Middle frontal gyrus (tissue), 1 donor: ENCODE measurements around the gene PRRT2.

Experiments used
- DNase-seq: peaks from one replicate; pipeline ENCODE4 v3.0.0-alpha.2; 2015; ENCODE audit warnings: low spot score; ENCODE audit errors: extremely low spot score

PRRT2 gene

DNA sequence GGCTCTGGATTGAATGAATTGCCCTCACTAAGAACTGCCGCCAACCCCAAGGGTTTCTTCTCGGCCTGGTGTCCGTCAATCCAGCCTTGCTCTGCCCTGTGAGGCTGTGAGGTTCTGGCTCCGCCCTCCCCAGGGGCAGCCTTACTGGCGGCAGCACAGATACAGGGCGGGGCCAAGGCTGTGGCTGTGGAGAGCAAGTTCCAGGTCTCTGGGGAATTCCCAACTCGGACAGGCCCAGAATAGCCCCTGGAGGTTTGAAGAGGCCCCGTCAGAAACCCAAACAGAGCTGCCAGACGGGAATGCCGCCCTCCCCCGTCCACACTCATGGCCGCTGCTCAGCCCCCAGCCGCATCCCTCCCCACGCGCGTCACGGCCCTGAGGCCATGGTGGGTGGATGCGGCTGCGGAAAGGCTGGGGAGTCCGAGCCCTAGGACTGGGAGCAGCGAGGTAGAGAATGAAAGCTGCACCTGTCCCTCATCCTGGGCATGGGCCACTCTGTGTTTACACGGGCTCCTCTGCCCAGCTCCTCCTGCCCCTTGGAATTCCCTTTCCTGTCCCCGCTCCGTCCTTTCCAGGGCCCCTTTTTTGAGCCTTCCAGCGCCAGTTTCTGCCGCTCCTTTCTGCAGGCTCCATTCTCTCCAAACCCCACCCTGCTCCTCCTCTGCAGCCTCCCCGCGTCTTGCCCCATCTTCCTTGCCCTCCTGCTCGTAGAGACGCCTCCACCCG lies 660 bp upstream of the PRRT2 start:
- DNase-seq = peak; percentile 79

DNA sequence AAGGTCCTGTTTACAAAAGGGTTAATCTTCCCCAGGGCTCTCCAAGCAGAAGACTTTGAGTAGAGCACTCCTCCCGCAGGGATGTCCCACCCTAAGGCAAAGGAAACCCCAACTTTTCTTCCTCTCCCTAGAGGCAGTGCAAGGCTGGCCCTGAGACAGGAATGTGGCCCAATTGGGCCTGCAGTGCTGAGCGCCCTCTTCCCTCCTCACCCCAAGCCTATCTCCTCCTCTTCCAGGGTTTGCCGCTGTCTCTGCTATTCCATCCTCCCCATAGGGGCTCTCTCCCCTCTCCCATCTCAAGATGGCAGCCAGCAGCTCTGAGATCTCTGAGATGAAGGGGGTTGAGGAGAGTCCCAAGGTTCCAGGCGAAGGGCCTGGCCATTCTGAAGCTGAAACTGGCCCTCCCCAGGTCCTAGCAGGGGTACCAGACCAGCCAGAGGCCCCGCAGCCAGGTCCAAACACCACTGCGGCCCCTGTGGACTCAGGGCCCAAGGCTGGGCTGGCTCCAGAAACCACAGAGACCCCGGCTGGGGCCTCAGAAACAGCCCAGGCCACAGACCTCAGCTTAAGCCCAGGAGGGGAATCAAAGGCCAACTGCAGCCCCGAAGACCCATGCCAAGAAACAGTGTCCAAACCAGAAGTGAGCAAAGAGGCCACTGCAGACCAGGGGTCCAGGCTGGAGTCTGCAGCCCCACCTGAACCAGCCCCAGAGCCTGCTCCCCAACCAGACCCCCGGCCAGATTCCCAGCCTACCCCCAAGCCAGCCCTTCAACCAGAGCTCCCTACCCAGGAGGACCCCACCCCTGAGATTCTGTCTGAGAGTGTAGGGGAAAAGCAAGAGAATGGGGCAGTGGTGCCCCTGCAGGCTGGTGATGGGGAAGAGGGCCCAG lies 1.0 kb downstream of the PRRT2 start:
- no peak for DNase-seq

DNA sequence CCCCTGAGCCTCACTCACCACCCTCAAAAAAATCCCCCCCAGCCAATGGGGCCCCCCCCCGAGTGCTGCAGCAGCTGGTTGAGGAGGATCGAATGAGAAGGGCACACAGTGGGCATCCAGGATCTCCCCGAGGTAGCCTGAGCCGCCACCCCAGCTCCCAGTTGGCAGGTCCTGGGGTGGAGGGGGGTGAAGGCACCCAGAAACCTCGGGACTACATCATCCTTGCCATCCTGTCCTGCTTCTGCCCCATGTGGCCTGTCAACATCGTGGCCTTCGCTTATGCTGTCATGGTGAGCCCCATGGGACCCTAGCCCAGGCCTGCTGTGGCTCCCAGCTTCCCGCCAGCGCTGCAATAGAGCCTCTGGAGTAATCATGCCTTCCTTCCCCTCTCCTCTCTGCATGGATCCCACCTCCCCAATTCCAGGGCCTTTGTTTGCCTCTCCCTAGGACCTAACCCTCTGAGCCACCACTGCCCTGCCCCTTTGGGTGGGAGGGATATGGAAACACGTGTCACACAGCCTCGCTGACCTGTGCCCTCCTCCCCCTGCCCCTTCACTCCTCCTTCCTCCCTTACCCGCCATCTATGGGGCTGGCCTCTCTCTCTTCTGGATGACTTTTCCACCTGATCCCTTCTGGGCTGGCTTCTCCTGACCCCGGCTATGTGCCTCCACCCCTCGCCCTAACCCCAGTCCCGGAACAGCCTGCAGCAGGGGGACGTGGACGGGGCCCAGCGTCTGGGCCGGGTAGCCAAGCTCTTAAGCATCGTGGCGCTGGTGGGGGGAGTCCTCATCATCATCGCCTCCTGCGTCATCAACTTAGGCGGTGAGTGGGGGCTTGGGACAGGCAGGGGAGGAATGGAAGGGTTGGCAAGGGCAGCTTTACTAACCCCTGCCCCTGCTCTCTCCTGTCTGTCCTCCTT lies 1.9 kb downstream of the PRRT2 start:
- DNase-seq = no peak

DNA sequence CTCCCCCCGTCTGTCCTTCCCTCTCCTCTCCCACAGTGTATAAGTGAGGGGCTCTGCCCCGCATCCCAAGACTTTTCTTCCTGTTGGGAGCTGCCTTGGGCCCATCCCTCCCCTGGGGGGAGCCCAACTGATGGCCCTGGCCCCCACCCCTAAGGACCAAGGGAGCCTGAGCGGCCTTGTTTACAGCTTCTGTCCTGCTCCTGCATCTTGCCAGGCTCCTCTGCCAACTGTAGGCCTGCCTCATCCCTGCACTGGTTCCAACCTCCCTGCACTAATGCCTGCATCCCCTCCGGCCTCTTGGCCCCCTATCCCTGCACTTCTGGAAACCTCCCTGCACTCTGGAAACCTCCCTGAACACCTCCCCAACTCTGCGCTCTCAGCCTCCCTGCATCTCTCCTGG lies 2.6 kb downstream of the PRRT2 start:
- DNase-seq = no peak

DNA sequence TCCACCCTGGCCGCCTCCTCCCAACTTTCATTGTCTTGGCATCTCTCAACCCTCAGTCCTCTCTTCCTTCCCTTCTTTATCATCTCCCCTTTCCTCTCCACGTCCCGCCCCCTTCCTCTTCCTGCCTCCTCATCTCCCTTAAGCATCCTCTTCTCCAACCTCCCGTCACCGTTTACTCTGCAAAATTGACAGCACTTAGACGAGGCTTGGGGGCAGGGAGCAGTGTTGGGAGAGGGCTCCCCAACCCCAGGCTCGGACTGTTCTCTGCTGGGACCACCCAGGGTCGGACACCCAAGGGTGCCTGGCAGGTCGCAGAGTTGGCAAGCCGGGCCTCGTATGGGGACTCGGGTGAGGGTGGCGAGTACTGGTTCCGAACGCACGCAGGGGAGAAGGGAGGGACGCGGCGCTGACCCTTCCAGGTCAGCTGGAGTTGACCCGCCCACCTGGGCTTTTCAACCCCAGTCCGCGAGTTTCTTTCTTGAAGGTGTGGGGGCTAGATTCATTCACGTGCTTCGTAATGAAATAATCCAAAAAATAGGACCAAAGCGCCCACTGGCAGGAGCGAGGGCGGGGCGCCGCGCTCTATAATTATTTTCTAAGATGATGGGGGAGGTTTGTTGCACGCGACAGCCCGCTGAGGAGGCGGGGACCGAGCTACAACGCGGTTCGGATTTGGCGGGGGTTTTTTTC lies 3.2 kb downstream of the PRRT2 start:
- DNase-seq = no peak

DNA sequence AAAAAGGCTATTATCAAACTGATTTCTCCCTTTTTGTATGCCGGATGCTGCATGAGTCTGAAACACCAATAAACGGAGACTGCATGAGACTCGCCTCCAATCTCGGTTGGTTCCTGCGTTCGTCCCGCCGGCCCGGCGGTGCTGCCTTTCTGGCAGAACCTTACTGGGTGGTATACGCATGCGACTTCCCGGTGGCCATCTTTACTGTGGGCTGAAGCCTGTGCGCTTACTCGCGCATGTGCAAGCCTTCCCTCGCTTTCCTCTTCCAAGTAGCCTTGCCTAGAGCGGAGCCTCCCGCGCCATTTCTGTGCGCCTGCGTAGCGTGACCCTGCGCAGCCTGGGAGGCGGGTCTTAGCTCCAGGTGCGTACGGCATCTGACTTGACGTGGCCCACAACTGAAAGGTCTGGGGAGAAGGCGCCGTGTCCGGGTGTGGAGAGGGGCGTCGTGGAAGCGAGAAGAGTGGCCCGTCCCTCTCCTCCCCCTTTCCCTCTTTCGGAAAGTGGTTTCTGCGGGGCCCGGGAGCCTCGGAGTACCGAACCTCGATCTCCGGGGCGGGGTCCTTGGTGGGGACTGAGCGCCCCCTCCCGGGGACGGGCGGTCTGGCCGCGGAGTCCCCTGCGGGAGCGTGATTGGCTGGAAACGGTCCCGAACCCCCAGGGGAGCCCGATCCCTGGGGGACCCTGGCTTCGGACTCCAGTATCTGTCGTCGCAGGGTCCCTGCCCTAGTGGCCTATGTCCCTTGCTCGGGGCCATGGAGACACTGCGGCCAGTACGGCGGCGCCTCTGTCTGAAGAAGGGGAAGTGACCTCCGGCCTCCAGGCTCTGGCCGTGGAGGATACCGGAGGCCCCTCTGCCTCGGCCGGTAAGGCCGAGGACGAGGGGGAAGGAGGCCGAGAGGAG lies 4.0 kb downstream of the PRRT2 start, which contains the start of gene PAGR1:
PAGR1 (plus strand) TSS at position 360 of the 901 bp plus-strand sequence; CDS start at position 734, 374 bp downstream.
- DNase-seq = peak; percentile 97

DNA sequence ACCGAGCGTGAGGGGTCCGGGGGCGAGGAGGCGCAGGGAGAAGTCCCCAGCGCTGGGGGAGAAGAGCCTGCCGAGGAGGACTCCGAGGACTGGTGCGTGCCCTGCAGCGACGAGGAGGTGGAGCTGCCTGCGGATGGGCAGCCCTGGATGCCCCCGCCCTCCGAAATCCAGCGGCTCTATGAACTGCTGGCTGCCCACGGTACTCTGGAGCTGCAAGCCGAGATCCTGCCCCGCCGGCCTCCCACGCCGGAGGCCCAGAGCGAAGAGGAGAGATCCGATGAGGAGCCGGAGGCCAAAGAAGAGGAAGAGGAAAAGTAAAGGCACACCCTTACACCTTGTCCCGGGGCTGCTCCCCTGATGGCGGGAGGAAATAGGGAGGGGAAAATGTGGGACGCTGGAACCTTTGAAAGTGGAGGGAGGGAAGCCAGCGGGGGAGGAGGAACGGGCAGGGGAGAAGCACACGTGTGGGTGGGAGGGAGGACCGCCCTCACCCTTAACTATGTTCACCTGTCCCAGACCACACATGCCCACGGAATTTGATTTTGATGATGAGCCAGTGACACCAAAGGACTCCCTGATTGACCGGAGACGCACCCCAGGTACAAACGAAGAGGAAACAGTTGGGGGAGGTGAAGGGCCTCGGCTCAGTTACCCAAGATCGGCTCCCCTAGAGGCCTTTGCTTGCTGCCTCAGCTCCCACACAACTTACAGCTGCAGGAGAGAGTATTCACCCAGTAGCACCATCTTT lies 4.9 kb downstream of the PRRT2 start:
- DNase-seq = no peak

DNA sequence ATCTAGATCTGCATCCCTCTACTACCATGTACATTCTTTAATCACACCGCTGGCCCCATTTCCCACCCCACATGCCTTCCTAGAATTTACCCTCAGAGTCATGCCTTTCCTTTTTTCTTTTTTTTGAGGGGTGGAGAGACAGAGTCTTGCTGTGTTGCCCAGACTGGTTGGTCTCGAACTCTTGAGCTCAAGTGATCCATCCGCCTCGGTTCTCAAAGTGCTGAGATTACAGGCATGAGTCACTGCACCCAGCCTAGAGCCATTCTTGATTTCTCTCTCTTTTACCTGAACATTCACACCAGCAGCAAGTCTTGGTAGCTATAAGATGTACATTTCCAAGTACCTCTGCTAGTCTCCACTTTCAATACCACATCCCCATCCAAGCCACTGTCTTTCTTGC lies 6.1 kb downstream of the PRRT2 start:
- no peak for DNase-seq

DNA sequence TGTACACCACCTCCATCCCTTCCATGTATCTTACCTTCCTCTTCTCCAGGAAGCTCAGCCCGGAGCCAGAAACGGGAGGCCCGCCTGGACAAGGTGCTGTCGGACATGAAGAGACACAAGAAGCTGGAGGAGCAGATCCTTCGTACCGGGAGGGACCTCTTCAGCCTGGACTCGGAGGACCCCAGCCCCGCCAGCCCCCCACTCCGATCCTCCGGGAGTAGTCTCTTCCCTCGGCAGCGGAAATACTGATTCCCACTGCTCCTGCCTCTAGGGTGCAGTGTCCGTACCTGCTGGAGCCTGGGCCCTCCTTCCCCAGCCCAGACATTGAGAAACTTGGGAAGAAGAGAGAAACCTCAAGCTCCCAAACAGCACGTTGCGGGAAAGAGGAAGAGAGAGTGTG lies 7.5 kb downstream of the PRRT2 start:
- DNase-seq = no peak

DNA sequence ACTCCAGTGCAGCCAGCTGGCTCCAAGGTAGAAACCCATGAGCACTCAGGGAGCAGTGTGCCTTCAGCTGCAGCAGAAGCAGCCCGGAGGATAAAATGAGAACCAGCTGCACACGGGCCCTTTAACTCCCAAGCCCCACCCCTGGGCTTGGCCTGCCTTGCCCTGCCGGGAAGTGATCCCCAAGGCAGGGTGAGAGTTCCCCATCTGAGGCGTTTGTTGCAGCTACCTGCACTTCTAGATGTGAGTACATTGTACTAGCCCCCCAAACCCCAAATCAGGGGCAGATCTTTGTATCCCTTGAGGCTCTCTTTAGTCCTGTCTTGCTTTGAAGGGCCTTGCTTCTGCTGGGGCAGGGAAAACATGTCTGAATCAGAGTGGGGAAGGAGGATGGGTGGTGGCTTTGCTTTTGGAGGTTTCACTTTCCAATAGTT lies 8.3 kb downstream of the PRRT2 start, which contains the start of gene MVP:
MVP (plus strand) TSS at position 192 of the 431 bp plus-strand sequence. CDS start 10,088 bp downstream, outside the sequence.
- DNase-seq = no peak

DNA sequence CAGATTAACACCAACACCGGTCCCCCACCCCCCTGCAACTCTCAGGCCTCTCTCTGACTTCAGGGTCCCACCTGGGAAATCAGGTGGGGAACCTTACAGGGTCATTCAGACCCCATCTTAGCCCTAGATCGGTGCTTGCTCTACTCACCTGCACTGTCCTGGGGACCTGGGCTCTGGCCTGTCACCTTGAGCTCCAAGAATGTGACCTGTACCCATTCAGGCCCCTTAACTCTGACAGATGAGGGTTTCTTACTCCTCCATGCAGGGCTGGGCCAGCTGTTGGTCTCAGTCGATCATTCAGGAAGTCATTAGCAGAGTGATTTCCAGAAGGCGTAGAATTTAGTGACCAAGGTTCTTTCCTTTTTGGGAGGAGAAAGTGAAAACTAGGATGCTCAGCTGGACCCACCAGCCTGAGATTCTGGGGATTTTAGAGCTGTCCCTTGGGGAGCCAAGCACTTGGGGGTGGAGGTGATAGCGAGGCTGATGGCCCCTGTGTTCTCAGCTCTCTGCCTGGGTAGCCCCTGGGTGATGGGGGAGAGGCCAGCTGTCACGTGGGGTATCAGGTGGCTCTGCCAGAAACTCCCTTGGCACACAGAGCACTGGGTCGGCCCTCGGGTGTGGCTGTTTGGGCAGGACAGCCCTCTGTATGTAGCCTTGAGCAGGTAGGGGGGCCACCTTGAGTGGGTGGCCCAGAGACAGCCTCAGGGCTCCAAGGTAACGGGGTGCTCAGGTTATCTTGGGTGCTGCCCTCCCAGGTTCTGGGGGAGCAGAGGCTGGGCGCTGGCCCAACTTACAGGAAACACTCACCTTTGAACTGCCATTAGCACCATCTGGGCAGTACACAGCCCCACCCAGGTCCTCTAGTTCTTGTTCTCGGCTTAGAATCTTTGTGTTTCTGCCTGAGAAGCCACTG lies 9.0 kb downstream of the PRRT2 start:
- no peak for DNase-seq

DNA sequence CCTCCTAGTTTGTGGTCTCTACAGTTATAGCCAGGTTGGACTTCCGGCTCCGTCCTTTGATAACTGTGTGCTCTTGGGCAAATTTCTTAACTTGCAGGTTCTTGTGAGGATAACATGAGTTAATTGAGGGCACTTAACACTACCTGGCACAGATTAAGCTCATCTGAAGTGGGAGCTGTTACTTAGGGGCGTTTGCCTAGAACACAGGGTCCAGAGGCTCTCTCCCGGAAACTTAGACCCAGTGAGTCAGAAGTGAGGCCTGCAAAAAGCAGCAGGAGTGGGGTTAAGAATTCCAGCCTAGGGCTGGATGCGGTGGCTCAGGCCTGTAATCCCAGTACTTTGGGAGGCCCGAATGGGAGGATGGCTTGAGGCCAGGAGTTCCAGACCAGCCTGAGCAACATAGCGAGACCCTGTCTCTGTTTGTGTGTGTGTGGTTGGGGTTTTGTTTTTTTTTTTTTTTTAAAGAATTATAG lies 9.7 kb downstream of the PRRT2 start:
- DNase-seq = no peak

DNA sequence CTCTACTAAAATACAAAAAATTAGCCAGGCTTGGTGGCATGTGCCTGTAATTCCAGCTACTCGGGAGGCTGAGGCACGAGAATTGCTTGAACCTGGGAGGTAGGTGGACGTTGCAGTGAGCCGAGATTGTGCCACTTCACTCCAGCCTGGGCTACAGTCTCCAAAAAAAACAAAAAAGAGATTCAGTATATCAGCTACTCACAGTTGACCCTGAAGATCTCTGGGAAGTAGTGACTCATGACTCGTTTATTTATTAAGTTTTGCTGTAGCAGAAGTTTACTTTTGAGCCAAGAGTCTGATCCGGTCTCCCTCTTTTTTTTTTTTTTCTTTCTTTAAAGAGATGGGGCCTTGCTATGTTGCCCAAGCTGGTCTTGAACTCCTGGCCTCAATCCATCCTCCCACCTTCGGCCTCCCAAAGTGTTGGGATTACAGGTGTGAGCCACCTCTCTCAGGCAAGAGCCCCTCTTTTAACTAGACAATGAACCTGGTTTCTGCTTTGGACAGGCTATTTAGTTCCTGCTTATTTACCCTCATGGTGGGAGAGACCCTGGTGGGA lies 12.7 kb downstream of the PRRT2 start:
- no peak for DNase-seq

DNA sequence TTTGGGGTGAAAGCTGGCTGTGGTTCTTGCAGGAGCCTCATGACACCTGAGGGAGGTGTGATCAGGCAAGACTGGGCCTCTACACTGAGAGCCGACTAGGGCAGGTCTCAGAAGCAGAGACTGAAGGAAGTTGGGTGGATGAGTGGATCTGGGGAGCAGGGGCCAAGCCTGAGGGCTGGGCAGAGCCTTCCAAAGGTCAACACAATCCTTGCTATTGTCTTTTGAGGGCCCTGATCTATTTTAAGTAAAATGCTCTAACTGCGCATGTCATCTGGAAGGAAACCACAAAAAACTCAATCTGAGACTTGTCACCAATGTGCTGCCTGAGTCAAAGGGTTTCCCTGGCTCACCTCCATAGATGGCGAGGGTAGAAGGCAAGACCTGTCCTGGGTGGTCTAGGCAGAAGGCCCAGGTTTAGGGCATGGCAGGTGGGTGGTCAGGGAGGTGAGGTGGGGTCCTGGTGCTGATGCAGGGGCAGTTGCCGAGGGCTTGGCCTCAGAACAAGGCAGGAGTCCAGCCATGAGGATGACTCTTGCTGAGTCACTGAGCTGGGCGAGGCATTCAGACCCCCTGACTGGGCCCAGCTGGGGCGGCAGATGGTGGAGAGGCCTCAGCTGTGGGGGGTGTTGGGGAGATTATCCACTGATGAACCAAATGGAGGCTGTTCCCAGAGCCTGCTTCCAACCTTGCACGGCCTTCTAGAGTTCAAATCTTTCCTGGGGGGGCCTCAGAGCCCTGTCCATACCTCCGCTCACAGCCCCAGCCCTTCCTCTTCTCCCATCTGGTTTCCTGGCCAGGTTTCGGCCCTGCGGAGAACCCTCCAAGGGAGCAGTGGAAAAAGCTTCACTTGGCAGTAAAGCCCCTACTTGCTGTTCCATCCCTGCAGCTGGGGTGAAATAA lies 13.4 kb downstream of the PRRT2 start:
- DNase-seq = no peak

DNA sequence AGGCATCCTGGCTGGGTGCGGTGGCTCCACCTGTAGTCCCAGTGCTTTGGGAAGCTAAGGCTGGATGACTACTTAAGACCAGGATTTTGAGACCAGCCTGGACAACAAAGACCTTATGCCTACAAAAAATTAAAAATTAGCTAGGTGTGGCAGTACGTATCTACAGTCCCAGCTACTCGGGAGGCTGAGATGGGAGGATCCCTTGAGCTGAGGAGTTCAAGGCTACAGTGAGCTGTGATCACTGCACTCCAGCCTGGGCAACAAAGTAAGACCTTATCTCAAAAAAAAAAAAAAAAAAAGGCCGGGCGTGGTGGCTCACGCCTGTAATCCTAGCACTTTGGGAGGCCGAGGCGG lies 14.3 kb downstream of the PRRT2 start:
- DNase-seq = no peak

DNA sequence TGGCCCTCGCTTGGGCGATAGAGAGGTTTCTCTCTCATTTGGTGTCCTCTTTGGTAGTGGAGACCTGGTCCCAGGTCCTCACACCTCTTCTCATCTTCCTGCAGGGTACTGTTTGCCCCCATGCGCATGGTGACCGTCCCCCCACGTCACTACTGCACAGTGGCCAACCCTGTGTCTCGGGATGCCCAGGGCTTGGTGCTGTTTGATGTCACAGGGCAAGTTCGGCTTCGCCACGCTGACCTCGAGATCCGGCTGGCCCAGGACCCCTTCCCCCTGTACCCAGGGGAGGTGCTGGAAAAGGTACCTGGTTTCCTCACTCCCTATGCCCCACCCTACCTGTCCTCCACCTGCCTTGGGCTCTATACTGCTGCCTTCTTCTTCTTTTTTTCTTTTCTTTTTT lies 18.8 kb downstream of the PRRT2 start:
- no peak for DNase-seq

DNA sequence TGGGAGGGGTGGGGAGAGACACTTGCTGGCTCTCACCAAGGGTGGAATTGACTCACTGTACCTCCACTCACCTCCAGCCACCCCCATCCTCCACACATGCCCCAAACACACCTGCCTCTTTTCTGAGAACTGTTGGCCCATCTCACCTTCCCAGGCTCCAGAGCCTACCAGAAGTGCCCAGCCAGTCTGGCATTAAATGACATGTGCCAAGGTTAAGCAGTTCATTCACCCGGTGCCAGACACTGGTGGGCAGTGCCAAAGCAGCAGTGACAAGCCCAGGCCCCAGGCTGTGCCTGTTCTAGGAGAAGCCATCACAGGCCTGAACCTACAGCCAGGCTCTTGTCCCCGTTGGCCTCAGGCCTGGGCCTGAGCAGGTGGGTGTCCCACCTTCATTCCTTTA lies 19.5 kb downstream of the PRRT2 start:
- DNase-seq = no peak
